ENCODE measurements around the gene SLX4IP.

Gene SLX4IP

GRCh38 chr20:10523443-10523842, 88.3 kb downstream of the SLX4IP start:
- TF ChIP-seq REST (IDR thresholded peaks at IDR 0.05; ENCODE audit: insufficient read depth in 1 of 2, low read depth in 2 of 2, low read length in 2 of 2), result no peak
- no peak for TF ChIP-seq SIN3A (IDR thresholded peaks at IDR 0.05; ENCODE audit: borderline replicate concordance, insufficient read depth, low read length)
- no peak for TF ChIP-seq POLR2AphosphoS5 (IDR thresholded peaks at IDR 0.05; ENCODE audit: low read depth, low read length)
- no peak for TF ChIP-seq FOXP2 (optimal IDR thresholded peaks at IDR 0.05; ENCODE audit: borderline replicate concordance, extremely low read depth, extremely low read length, insufficient read depth)
- TF ChIP-seq TAF1 (IDR thresholded peaks at IDR 0.05; ENCODE audit: borderline replicate concordance, insufficient read depth, low read length), result no peak

- TF ChIP-seq POLR2AphosphoS5 (IDR thresholded peaks at IDR 0.05; ENCODE audit: low read depth, low read length), result no peak
- peak; percentile 49 for TF ChIP-seq FOXP2 (optimal IDR thresholded peaks at IDR 0.05; ENCODE audit: borderline replicate concordance, extremely low read depth, extremely low read length, insufficient read depth)
Measured at GRCh38 chr20:10524034-10524476, 89.0 kb downstream of the SLX4IP start.

- TF ChIP-seq TAF1 (IDR thresholded peaks at IDR 0.05; ENCODE audit: borderline replicate concordance, insufficient read depth, low read length), result no peak
- no peak for TF ChIP-seq REST (IDR thresholded peaks at IDR 0.05; ENCODE audit: insufficient read depth in 1 of 2, low read depth in 2 of 2, low read length in 2 of 2)
- no peak for TF ChIP-seq FOXP2 (optimal IDR thresholded peaks at IDR 0.05; ENCODE audit: borderline replicate concordance, extremely low read depth, extremely low read length, insufficient read depth)
- no peak for TF ChIP-seq SIN3A (IDR thresholded peaks at IDR 0.05; ENCODE audit: borderline replicate concordance, insufficient read depth, low read length)
- no peak for TF ChIP-seq POLR2AphosphoS5 (IDR thresholded peaks at IDR 0.05; ENCODE audit: low read depth, low read length)
Measured at GRCh38 chr20:10524643-10525042, 89.5 kb downstream of the SLX4IP start.

- TF ChIP-seq SIN3A (IDR thresholded peaks at IDR 0.05; ENCODE audit: borderline replicate concordance, insufficient read depth, low read length) (no peak), FOXP2 (optimal IDR thresholded peaks at IDR 0.05; ENCODE audit: borderline replicate concordance, extremely low read depth, extremely low read length, insufficient read depth) (no peak), POLR2AphosphoS5 (IDR thresholded peaks at IDR 0.05; ENCODE audit: low read depth, low read length) (no peak), REST (IDR thresholded peaks at IDR 0.05; ENCODE audit: insufficient read depth in 1 of 2, low read depth in 2 of 2, low read length in 2 of 2) (no peak), TAF1 (IDR thresholded peaks at IDR 0.05; ENCODE audit: borderline replicate concordance, insufficient read depth, low read length) (no peak)
Measured at GRCh38 chr20:10527781-10528180, 92.7 kb downstream of the SLX4IP start.

GRCh38 chr20:10530883-10531282, 95.8 kb downstream of the SLX4IP start:
- no peak for TF ChIP-seq REST (IDR thresholded peaks at IDR 0.05; ENCODE audit: insufficient read depth in 1 of 2, low read depth in 2 of 2, low read length in 2 of 2)
- no peak for TF ChIP-seq SIN3A (IDR thresholded peaks at IDR 0.05; ENCODE audit: borderline replicate concordance, insufficient read depth, low read length)

Data from PFSK-1 (cell line).